ENCODE data around the gene GPSM3. TPM values are rescaled to one million over a fixed set of nuclear protein-coding genes. Genes with fewer than 3 reads are reported as not detected.
A peak's percentile ranks its signal among the peaks of the same experiment; 100 is the strongest.

GPSM3 gene
- total RNA-seq, 4 donors from 2014 or later, result 2.3 to 9.7 (median 3.5) TPM; not detected in 1

DNA sequence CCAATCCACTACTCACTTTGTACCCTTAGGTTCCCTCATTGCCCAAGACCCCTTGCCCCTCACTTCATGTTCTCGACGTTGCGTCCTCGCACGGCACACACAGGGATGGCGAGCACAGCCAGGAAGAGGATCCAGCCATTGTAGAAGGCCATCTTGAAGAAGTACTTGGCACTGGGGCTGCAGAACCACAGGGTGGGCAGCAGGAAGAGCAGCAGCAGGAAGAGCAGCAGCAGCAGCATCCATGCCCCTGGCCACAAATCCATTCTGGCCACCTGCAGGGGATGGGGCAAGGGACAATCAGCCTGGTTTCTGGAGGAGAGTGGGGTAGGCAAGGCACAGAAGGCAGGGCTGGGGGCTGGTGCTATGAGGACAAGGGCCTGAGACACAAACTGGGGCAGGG lies 21.2 kb downstream of the GPSM3 start:
- intact Hi-C loops (cut with DNase I; ENCODE audit: low total_unique reads), result loop anchor here (10.0 kb wide), 1 partner anchor 46 kb away; the partner anchor contains the start of gene ATF6B
- no peak for DNase-seq
- H3K9me3 ChIP-seq, result no peaks in the 10 kb centered on the region
- H3K36me3 ChIP-seq, result no peaks in the 10 kb centered on the region
- H3K4me1 ChIP-seq, result no peaks in the 10 kb centered on the region
- TF ChIP-seq, protein P1, sequence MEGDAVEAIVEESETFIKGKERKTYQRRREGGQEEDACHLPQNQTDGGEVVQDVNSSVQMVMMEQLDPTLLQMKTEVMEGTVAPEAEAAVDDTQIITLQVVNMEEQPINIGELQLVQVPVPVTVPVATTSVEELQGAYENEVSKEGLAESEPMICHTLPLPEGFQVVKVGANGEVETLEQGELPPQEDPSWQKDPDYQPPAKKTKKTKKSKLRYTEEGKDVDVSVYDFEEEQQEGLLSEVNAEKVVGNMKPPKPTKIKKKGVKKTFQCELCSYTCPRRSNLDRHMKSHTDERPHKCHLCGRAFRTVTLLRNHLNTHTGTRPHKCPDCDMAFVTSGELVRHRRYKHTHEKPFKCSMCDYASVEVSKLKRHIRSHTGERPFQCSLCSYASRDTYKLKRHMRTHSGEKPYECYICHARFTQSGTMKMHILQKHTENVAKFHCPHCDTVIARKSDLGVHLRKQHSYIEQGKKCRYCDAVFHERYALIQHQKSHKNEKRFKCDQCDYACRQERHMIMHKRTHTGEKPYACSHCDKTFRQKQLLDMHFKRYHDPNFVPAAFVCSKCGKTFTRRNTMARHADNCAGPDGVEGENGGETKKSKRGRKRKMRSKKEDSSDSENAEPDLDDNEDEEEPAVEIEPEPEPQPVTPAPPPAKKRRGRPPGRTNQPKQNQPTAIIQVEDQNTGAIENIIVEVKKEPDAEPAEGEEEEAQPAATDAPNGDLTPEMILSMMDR (IDR thresholded peaks at IDR 0.05), result no peak
- TF ChIP-seq POLR2A (IDR thresholded peaks at IDR 0.05), result no peak
- H3K4me3 ChIP-seq, result no peak overlapping the region
- no peak overlapping the region for H3K27ac ChIP-seq
- no peaks in the 10 kb centered on the region for H3K27me3 ChIP-seq

DNA sequence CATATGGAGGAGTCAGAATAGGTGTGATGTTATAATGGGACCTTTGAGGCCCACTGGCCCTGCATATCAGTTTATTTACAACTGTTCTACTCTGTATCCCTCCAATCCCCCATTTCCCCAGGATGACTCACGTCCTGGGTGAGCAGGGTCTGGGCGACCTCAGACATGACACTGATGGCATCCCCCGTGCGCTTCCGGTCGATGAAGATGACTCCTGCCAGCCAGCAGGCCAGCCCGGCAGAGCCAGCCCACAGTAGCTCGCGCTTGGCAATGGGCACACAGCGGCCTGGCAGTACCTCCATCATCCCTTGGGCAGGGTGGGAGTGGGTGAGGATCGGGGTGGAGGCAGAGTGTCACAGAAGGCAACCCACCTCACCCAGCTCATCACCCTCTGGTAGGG lies 22.1 kb downstream of the GPSM3 start:
- no peaks in the 10 kb centered on the region for H3K36me3 ChIP-seq
- TF ChIP-seq, protein P1 (IDR thresholded peaks at IDR 0.05), result no peak
- TF ChIP-seq POLR2A (IDR thresholded peaks at IDR 0.05), result no peak
- no peak for DNase-seq
- H3K27ac ChIP-seq, result no peak overlapping the region
- H3K9me3 ChIP-seq, result no peaks in the 10 kb centered on the region
- no peaks in the 10 kb centered on the region for H3K4me1 ChIP-seq
- intact Hi-C loops (cut with DNase I; ENCODE audit: low total_unique reads), result loop anchor here (10.0 kb wide), 1 partner anchor 45 kb away; the partner anchor contains the start of gene ATF6B
- H3K27me3 ChIP-seq, result no peaks in the 10 kb centered on the region
- no peak overlapping the region for H3K4me3 ChIP-seq

DNA sequence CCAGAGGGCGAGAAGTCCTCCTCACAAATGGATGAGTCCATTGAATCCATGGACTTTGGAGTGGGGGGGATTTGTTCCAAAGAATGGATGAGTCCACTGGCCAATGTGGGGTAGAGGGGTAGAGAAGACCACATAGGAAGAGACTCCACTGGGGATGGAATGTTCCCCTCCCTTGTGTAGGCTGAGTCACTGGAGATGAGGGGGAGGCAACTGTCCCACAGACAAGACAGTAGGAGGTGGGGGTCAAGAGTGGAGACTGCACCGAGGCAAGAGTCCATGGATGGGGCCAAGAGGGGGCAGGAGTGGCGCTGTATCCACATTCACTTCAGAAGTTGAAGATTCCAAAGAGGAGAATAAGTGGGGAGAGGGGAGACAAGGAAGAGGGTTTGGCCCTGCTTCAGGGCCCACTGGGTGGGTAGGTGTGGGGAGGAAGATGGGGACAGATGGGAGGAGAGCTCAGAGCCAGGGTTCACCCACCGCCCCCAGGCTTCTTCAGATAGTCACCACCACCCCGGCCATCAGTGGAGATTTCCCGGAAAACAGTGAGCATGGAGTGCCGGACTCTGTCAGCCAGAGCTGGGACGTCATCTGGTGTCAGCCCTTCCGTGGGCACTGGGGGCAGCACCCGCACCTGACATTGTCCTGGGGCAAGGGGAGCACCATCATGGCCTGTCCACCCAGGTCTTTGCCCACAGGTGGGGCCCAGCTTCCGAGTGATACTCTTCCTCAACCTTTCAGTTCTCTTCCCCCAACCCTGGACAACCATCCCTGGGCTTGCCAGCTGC lies 23.4 kb downstream of the GPSM3 start:
- no peaks in the 10 kb centered on the region for H3K27me3 ChIP-seq
- H3K4me1 ChIP-seq, result no peaks in the 10 kb centered on the region
- intact Hi-C loops (cut with DNase I; ENCODE audit: low total_unique reads), result no loop called here
- H3K36me3 ChIP-seq, result no peaks in the 10 kb centered on the region
- H3K27ac ChIP-seq, result peak overlapping the region in 1 of 2 donors; percentile 6
- no peaks in the 10 kb centered on the region for H3K9me3 ChIP-seq
- H3K4me3 ChIP-seq, result no peak overlapping the region
- TF ChIP-seq, protein P1 (IDR thresholded peaks at IDR 0.05), result no peak
- no peak for TF ChIP-seq POLR2A (IDR thresholded peaks at IDR 0.05)
- no peak for DNase-seq

DNA sequence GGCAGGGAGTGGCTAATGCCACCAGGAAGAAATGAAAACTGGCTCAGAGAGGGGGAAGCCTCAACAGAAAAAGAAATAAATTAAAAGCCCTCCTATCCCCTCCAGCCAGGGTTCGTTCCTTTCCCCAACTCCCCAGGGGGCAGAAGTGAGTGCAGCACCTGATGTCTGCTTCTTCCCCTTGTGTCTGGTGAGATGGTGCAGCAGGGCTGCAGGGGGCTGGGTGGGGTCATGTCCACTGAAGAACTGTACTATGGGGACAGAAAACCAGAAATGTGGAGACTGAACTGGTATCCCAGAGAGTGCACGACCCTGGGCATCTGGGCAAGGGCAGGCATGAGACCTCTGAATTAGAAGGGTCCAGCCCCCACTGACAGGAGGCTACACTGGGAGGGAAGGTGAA lies 24.1 kb downstream of the GPSM3 start:
- Histone ChIP-seq H3K27ac (no peak overlapping the region), H3K4me3 (no peak overlapping the region)
- intact Hi-C loops (cut with DNase I; ENCODE audit: low total_unique reads), result no loop called here

DNA sequence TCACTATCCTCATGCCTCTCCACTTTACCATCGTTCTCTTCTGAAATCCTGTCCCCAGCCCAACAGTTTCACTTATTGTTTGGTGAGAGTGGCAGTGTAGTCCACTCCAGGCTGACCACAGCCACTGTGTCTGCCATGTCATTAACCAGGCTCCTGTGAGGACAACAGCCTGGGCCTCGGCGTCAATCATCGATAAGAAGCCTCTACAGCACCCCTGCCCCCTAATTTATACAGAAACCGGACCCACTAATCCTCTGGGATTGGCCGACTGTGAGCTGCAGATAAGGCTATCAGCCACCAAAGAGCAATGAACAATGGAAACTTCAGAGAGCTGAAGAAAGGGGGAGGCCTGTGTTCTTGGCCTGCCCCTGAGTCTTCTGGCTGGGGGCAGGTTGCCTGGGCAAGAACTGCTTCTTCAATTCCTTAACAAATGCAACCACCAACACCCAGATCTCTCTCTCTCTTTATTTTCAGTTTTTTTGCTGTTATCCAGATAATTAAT lies 24.6 kb downstream of the GPSM3 start:
- no peaks in the 10 kb centered on the region for H3K4me1 ChIP-seq
- no peak for TF ChIP-seq POLR2A (IDR thresholded peaks at IDR 0.05)
- TF ChIP-seq, protein P1 (IDR thresholded peaks at IDR 0.05), result no peak
- H3K27ac ChIP-seq, result no peak overlapping the region
- no peak for DNase-seq
- intact Hi-C loops (cut with DNase I; ENCODE audit: low total_unique reads), result no loop called here
- no peaks in the 10 kb centered on the region for H3K27me3 ChIP-seq
- no peaks in the 10 kb centered on the region for H3K9me3 ChIP-seq
- H3K4me3 ChIP-seq, result no peak overlapping the region
- H3K36me3 ChIP-seq, result no peaks in the 10 kb centered on the region

More for the DNA sequence above, 24.1 kb downstream of the GPSM3 start:
- TF ChIP-seq, protein P1 (IDR thresholded peaks at IDR 0.05), result no peak
- TF ChIP-seq POLR2A (IDR thresholded peaks at IDR 0.05), result no peak
- no peak for DNase-seq
- H3K27me3 ChIP-seq, result no peaks in the 10 kb centered on the region
- no peaks in the 10 kb centered on the region for H3K36me3 ChIP-seq
- H3K4me1 ChIP-seq, result no peaks in the 10 kb centered on the region
- no peaks in the 10 kb centered on the region for H3K9me3 ChIP-seq

Data from uterus (tissue), 4 donors.